ENCODE results near the gene DAZAP1. TPM values are rescaled to one million over a fixed set of nuclear protein-coding genes. Genes with fewer than 3 reads are reported as not detected.
"Not testable (repeated sequence)": the region's sequence is repeated elsewhere in the genome, so short reads cannot be mapped to it uniquely, and the experiment has no call there.

Gene DAZAP1
- total RNA-seq, 1 donor from 2014 or later: 35.7 TPM

- DNase-seq: no peak
Measured at GRCh38 chr19:1426736-1427135, 19.4 kb downstream of the DAZAP1 start.

DNA sequence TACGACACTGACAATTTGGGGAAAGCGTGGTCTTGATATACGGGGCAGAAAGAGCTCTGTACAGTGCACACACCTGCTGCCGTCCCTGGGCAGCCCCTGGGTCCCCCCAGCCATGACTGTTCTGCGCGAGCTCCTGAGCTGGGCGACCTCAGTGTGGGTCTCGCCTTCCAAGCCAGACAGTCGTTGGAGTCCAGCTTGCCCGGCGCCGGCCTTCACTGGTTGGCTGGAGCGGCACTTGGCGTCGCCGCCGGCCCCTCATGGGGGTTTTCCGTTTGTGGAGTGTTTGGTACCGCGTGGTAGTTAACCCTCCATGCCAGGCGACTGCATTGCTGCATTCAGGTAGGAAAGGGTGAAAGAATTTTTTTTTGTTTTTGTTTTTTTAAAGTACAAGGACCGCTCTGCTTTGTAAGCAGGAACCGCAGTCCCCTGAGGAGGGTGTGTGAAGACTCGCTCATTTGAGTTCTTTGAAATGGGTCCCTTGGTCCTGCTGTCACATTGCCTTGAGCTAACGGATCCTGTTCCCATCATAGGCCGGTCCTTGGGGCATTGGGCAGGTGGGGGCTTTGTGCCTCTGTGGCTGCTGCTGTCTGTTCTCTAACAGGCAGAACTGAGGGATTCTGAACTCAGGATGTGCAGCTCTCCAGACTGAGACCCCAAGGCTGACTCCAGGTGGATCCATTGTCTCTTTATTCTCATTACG, 20.0 kb downstream of the DAZAP1 start:
- DNase-seq: no peak

DNA sequence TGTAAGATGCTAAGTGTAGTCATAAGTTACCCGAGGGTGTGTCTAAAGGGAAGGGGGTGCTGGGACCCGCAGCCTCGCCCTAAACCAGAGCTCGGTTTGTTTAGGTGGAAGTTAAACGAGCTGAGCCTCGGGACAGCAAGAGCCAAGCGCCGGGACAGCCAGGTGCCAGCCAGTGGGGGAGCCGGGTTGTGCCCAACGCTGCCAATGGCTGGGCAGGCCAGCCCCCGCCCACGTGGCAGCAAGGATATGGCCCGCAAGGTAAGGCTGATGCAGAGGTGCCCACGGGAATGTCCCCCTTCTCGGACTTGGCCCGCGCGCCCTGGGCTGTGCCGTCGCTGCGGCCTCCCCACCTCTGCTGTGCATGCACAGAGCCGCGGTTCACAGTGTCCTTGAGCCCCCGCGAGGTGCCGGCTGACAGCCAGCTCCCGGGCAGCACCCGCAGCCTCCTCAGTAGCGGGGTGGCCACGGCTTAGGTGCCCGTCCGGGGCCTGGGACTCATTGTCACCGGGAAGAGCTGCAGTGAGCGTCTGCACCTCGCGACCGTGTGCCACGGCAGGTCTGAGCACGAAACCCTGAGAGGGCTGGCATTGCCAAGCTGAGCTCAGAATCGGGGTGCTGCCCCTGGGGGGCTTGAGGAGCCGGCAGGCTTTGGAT, 21.5 kb downstream of the DAZAP1 start:
- DNase-seq: no peak

DNA sequence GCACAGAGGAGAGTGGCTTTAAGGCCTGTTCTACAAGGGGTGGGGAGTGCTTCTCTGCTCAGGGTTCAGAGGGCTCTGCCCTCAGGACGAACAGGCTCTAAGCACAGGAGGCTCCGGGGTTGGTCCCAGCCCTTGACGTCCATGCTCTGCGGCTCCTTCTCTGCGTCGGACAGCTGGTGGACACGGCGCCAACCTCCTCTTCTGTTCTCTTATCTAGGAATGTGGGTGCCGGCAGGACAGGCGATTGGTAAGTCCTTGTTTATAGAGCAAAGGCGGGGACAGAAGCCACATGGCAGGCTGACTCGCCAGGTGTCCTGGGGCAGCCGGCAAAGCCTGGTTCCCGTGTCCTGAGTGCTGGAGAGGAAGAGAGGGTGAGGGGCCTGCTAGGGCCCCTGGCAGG, 22.4 kb downstream of the DAZAP1 start:
- DNase-seq: no peak

DNA sequence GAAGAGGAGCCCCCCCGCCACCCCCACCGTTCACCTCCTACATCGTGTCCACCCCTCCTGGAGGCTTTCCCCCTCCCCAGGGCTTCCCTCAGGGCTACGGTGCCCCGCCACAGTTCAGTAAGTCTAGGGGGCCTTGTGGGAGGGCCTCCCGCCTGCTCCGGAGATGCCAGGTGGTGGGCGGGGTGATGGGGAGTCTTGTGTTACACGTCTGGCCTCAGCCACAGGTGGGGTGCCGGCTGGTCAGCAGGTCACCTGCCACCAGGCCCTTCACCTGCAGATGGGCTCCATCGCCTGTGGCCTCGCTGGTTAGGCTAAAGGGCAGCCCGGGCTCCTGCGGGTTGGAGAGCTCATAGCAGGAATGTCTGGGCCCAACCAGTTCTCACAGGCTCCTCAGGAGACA, 22.9 kb downstream of the DAZAP1 start:
- DNase-seq: no peak

DNA sequence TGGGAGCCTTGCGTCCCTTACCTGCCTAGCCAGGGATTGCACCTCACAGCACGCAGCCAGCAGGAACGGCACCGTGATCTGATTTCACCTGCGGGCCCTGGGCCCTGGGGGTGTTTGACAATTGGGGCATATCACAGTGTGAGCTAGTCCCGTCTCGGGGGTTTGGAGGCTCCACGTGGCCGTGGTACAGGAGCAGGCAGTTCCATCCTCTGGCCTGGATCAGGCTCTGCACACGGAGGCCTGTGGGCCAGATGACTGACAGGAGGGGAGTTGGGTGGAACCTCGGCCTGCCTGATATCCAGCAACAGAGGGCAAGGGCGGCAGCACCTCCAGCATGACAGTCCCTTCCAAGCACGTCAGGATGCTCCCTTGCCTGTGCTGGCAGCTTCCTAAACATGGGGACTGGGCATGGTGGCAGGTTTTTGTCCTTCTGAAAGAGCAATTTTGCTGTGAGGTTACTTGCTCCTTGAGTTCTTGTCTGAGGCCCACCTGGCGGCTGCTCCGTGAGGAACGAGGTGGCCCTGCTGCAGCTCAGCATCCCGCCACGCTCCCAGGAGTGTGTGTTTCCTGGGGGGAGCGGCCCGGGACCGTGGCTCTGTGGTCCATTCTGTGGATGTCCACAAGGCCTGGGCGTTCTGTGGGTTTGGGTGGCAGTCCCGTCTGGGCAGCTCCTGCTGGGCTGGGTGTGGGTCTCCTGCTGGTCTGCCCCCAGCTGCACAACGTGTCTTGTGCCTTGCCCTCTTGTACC, 24.5 kb downstream of the DAZAP1 start:
- no peak for DNase-seq

- no peak for DNase-seq
Measured at GRCh38 chr19:1432507-1432887, 25.1 kb downstream of the DAZAP1 start.

DNA sequence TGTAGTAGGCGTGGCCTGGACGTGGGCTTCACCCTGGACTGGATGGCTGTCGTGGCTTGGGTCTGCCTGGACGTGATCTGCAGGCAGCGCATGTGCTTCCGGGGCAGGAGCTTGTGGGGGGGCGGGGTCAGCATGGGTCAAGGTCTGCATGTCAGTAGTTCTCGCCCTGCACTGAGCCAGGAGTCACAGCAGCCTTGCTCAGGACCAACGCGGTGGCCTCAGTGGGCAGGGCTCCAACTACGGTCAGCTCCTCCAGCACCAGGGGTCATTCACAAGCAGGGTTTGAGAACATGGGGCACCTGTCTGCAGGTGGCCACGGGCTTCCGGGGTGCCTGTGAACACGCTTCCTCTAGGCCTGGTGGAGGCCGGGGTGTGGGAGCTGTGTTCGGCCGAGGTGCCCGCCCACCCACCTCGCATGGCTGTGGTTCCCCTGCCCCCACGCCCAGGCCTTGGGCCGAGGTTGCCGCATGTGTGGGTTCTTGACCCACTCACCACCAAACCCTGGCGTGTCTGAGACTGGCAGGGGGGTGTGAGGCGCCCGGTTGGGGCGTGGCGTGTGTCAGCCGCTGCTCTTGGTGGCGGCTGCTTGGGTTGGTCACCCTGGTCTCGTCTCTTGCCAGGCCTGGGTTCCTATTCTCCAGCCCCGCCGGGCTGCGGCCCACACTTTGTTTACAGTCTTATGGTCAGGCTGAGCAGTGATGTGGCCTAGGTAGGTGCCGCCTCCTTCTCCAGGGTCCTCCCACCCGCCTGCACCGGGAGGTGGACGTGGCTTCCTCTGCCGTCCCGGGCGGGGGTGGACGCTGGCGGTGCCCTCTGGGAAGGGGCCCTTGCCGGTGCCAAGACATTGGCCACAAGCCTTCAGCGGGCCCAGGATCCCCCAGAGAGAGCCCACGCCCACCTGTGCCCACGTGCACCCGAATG, 26.0 kb downstream of the DAZAP1 start:
- DNase-seq: no peak

DNA sequence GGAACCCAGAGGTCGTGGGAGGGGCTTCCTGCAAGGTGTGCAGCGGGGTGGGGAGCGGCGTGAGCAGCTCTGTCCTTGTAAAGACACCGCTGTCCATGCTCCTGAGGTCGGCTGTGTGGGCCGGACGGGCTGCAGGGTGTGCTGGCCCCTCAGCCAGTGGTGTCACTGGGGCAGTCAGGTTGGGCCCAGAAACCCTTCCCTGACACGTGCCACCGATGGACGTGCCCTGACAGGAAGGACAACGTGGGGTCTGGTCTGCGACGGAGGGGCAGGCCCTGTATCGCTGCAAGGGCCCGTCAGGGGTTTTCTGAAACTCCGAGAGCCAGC, 26.6 kb downstream of the DAZAP1 start:
- DNase-seq: no peak

DNA sequence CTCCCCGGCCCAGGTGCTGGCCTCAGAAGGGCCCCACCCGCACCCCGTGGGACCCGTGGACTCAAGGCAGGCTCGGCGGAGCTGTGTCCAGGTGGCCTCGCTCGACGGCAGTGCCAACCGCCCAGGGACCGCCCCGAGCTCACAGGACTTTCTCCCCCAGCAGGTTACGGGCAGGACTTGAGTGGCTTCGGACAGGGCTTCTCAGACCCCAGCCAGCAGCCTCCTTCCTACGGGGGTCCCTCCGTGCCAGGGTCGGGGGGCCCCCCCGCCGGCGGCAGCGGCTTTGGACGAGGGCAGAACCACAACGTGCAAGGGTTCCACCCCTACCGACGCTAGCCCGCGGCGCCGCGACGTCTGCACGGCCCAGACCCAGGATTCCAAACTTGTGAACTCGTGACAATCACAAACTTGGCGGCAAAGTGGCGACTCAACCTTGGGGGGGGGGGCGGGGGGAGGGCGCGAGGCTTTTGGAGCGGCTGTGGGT, 27.2 kb downstream of the DAZAP1 start:
- DNase-seq: no peak

DNA sequence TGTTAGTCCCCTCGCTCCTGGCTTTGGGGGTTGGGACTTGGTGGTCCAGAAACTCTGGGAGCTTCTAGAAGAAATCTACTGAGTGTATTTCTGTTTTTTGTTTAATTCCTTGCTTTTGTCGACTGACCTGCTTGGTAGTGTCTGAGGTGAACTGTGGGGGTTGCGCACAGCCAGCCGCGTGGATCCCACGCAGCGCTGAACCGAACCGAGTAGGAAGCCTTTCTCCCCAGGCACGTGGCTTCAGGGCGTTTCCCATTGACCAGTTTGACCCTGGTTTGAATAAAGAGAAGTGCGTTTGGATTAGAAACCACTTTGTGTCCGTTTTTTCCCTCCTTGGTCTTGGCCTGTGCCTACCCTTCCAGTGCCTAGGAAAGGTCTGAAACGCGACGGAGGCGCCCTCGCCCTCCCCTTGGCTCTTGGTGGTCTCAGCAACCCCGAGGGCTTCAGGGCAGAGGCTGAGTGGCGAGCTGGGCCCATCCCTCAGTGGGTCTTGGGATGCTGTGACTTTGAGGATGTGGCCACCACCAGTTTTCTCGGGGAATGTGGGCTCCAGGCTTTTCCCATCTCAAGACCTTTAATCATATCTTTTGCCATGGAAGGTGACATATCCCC, 28.1 kb downstream of the DAZAP1 start:
- no peak for DNase-seq

- DNase-seq: no peak
Measured at GRCh38 chr19:1437609-1438008, 30.2 kb downstream of the DAZAP1 start.

- DNase-seq: peak; percentile 88
Measured at GRCh38 chr19:1438035-1438932, 30.9 kb downstream of the DAZAP1 start, which contains the start of gene RPS15. Gene RPS15 (plus strand): TSS chr19:1438396. CDS start chr19:1438426, 30 bp downstream.

GRCh38 chr19:1438933-1439354, 31.6 kb downstream of the DAZAP1 start:
- no peak for DNase-seq

GRCh38 chr19:1439525-1440417, 32.4 kb downstream of the DAZAP1 start:
- not testable (repeated sequence) for DNase-seq

DNA sequence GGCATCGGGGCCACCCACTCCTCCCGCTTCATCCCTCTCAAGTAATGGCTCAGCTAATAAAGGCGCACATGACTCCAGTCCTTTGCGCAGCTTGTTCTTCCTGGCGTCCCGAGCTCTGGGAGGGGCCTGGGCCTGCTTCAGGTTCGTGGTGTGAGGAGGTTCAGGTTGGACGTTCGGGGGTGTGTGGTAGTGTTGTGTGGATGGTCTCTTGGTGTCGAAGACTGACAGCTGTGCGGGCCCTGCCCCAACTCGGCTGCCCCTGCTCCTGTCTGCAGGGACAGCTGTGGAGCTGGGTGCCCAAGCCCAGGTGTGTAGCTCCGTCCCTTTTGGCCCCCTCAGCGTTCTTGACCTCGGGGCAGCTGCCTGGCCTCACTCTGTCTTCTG, 33.0 kb downstream of the DAZAP1 start:
- DNase-seq: no peak

GRCh38 chr19:1441022-1441426, 33.6 kb downstream of the DAZAP1 start:
- DNase-seq: no peak

DNA sequence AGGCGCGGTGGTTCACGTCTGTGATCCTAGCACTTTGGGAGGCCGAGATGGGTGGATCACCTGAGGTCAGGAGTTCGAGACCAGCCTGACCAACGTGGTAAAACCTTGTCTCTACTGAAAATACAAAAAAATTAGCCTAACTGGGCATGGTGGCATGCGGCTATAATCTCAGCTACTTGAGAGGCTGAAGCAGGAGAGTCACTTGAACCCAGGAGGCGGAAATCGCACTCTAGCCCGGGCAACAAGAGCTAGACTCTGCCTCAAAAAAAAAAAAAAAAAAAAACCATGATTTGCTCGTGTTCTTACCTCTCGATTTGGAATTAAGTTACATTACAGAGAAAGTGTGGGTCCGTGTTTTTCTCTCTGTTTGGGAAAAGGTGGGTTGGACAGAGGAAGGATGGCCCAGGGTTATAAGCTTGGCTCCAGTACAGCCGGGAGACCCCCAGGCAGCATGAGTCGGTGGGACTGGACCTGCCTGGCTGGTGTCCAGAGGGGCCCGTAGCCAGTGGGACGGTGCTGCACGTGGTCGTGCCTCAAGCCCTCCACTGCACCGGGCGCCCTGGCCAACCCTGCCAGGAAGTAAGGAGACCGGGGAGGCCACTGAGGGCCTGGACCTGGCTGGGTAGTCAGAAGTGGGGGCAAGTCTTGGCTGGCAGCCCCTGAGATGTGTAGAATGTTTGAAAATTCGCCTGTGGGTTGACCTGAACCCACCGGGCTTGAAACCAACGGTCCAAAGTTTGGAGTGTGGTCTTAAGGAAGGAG, 34.5 kb downstream of the DAZAP1 start:
- DNase-seq: no peak

Data from occipital lobe (tissue), 2 donors.